T-helper 1 cell treated with Interleukin-12 subunit alpha and Interleukin-12 subunit beta and Interleukin-4 antibody, amounts not matched to agents 30 ng/mL and 1 ng/mL, for 36 hours (primary cell): Measurements from ENCODE around the gene MOB2. TPM values are rescaled to one million over a fixed set of nuclear protein-coding genes. Genes with fewer than 3 reads are reported as not detected.

Experiments
- intact Hi-C: fragments of 100-400 bp; cut with micrococcal nuclease; formaldehyde crosslinking; loops from one replicate; pipeline ENCODE4 v1.15.1; 2024
- total RNA-seq: library from RNA; stranded (reverse); gene quantifications from 2 replicates; pipeline ENCODE4 v1.2.3, GENCODE V29; 2022

The MOB2 gene
- total RNA-seq, 1 donor from 2014 or later, result 41.7 TPM

DNA sequence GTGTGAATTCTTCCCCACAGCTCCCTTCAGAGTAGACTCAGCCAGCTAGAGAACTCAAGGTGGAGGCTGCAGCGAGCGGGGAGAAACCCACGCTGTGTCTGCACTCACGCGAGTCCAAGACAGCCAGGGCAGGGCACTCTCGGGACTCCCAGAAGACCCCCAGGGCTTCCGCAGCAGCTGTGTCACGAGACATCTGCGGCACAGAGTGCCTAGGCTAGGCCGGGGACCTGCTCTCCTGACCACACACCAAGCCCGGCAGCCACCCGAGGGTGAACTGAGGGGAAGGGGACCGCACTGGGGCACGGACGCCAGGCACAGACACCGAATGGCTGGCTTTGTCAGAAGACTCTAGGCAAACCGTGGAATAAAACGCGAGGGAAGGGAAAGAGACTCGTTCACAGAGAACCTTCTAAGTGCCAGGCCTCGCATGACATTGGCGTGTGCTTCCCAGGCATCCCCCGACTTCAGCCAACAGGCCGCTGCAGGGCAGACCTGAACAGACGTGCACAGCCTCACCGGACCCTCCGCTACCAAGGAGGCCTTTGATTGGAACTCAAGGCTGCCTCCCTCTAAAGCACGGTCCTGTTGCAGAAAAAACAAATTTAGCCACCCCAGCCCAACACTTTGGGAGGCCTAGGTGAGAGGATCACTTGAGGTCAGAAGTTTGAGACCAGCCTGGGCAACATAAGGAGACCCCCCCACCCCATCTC lies 18.2 kb upstream of the MOB2 start:
- intact Hi-C loops, result no loop called here

DNA sequence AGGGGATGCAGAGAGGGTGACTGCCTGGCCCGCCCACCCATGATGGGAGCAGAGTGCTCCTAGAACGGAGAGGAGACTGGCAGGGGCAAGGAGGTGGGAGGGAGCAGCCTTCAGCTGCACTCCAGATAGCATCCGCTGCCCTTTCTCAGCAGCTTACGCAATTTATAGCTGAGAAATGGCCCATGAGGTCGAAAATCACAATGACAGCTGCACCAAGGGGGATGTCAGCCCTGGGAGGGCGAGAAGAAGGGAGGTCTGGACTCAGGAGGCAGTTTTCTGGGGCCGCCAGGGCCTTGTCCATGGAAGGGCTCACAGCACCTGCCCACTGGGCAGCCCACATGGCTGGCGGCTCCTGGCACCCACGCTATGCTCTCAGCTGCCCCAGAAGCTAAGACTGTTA lies 17.6 kb upstream of the MOB2 start:
- intact Hi-C loops, result no loop called here

- intact Hi-C loops, result no loop called here
These were observed 17.1 kb upstream of the MOB2 start for GRCh38 chr11:1503708-1504104.

- intact Hi-C loops, result no loop called here
These were observed 16.6 kb upstream of the MOB2 start for GRCh38 chr11:1502954-1503707.

DNA sequence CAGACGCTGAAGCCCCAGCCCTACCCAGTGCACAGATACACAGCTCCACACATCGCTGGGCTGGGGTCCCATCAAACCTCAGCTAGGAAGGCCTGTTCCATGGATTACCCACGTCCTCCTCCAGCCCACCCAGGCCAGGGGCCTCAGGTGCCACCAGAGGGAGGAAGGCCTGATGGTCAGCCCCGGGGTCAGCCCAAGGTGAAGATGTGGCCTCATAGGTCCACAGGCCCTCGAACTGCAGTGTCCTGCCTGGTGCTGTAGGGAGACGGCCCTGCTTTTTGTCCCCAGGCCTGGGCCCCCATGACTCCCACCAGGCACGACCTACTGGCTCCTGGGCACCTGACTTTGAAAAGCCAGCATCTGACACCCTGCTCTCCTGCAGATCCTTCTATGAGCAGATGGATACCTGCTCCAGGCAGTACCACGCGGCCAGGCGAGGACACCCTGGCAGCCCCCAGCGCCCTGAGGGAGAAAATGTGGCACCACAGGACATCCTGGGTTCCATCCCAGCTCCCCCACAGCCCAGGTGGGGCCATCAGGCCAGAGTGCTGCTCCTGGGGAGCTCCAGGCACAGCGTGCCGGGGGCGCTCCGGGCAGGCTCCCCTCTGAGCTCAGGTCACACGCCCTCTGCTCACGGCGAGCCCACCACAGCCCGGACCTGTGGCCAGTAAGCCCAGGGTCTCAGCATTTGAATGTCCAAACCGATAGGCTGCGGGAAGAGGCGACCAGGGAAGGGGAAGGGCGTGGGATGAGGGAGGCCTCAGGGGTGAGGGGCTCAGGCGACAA lies 15.8 kb upstream of the MOB2 start:
- intact Hi-C loops, result no loop called here

DNA sequence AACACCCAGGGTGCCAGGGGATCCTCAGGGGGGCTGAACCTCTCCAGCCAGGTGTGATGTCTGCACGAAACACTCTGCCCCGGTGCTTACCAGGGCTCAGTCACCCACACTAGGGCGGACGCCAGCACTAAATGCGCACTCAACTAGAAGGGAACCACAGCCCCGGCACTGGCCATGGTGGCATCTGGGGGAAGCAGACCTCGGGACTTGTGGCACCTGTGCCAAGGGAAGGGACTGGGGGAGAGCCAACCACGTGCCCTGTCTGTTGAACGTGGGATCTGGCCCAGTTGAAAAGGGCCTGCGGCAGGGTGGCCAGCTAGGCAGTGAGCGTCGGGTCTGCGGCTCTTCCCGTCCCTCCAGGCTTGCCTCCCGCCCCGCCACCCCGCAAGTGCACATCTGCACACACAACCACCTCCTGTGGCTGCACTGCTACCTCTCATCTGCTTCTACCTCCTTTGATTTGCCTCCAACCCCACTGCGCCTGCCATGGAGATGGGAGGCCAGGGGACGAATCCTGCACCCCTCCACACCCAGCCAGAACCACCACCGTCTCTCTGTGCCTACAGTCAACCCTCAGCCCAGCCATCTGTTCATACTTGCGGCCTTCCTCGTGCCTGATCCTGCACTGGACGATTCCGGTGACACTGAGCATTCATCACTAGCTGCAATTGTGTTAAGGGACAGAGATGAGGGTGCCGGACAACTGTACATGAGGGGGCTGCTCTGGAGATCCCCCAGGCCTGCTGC lies 15.0 kb upstream of the MOB2 start:
- intact Hi-C loops, result no loop called here

- intact Hi-C loops, result no loop called here
These were observed 14.2 kb upstream of the MOB2 start for GRCh38 chr11:1500466-1501420.

- intact Hi-C loops, result no loop called here
These were observed 13.3 kb upstream of the MOB2 start for GRCh38 chr11:1499899-1500298.

DNA sequence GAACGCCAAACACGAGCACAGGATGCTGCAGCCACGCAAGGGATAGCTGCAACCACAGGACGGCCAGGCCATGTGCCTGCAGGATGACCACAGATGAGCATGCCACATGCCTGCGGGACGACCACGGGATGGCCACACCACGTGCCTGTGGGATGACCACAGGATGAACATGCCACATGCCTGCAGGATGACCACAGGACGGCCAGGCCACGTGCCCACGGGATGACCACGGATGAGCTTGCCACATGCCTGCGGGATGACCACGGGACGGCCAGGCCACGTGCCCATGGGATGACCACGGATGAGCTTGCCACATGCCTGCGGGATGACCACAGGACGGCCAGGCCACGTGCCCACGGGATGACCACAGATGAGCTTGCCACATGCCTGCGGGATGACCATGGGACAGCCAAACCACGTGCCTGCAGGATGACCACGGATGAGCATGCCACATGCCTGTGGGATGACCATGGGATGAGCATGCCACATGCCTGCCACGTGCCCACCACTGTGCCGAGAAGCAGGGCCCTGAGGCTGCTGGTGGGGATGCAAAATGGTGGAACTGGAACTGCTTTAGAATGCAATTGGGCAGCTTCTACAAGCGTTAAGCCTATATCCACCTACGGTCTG lies 12.8 kb upstream of the MOB2 start:
- intact Hi-C loops, result no loop called here

GRCh38 chr11:1498262-1498661 lies 11.7 kb upstream of the MOB2 start:
- intact Hi-C loops, result no loop called here

DNA sequence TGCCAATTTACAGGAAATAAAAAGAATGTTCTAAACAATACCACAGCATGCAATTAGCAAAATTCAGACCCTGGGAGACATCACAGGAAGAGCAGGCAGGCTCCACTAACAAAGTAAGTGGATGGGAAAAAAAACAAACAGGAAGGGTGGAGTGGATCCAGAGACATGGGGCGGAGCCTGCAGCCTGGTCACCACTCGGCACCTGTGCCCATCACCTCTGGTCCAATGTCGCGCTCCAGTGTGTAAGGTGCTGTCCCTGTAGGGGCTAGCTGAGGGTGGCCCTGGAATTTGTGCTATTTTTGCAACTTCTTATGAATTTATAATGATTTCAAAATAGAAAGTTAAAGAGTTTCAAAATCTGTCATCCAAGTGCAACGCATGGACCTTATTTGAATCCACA lies 11.0 kb upstream of the MOB2 start:
- intact Hi-C loops, result no loop called here

- intact Hi-C loops, result no loop called here
These were observed 10.1 kb upstream of the MOB2 start for GRCh38 chr11:1496761-1497095.

- intact Hi-C loops, result no loop called here
These were observed 9.6 kb upstream of the MOB2 start for GRCh38 chr11:1496091-1496760.

DNA sequence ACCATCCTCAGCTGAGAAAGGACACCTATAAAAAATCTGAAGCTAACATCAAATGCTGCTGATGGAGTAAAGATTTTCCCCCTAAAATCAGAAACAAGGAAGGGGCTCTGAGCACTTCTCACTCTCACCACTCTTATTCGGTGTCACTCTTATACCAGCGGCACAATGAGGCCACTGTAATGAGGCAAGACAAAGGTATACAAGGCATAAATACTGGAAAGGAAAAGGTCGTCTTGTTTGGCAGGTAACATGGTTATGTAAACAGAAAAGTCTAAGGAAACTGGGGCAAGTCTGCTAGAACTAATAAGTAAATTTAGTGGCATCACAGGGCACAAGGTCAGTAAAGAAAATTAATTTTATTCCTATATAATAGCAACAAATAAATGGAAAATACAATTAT lies 8.1 kb upstream of the MOB2 start:
- intact Hi-C loops, result no loop called here

GRCh38 chr11:1493650-1494244 lies 7.2 kb upstream of the MOB2 start:
- intact Hi-C loops, result no loop called here

GRCh38 chr11:1491379-1491778 lies 4.8 kb upstream of the MOB2 start:
- intact Hi-C loops, result no loop called here

- intact Hi-C loops, result no loop called here
These were observed 4.1 kb upstream of the MOB2 start for GRCh38 chr11:1490651-1491050.

GRCh38 chr11:1488575-1489180 lies 2.1 kb upstream of the MOB2 start:
- intact Hi-C loops, result no loop called here
